HepG2 (cell line): ENCODE data around the gene KDM3B. TPM values are rescaled to one million over a fixed set of nuclear protein-coding genes. Genes with fewer than 3 reads are reported as not detected.

Experiments used
- AKAP8 ChIP-seq: sonication (generic); formaldehyde crosslinking; IDR thresholded peaks from 2 replicates; pipeline ENCODE4 v1.5.1; 2020; ENCODE audit warnings: mild to moderate bottlenecking, missing genetic modification reagents
- ELK4 ChIP-seq: sonication (generic); formaldehyde crosslinking; IDR thresholded peaks from 2 replicates; pipeline ENCODE4 v1.9.0; 2021; ENCODE audit warnings: missing genetic modification reagents, borderline replicate concordance
- ERF ChIP-seq: IDR thresholded peaks from 2 replicates; pipeline ENCODE4 v1.6.1; 2018; ENCODE audit warnings: missing biosample characterization, missing genetic modification reagents
- KLF9 ChIP-seq: IDR thresholded peaks from 2 replicates; pipeline ENCODE4 v1.6.1; 2016; ENCODE audit warnings: low read depth
- LCORL ChIP-seq, 2 experiments: fragments of 450-650 bp in 1 of 2; sonication (generic) in 1 of 2; formaldehyde crosslinking in 1 of 2; IDR thresholded peaks; 2 replicates each; pipeline versions ENCODE4 v1.5.0 to v1.6.1; 2017 to 2020; ENCODE audit warnings: antibody characterized with exemption in 1 of 2, missing genetic modification reagents in 1 of 2
- MTA1 ChIP-seq: sonication (generic); formaldehyde crosslinking; IDR thresholded peaks from 2 replicates; pipeline ENCODE4 v1.4.0; 2020; ENCODE audit warnings: missing genetic modification reagents, mild to moderate bottlenecking, borderline replicate concordance
- MTA3 ChIP-seq: sonication (generic); formaldehyde crosslinking; IDR thresholded peaks from 2 replicates; pipeline ENCODE4 v1.4.0; 2020; ENCODE audit warnings: missing genetic modification reagents
- NFAT5 ChIP-seq: sonication (generic); formaldehyde crosslinking; IDR thresholded peaks from 2 replicates; pipeline ENCODE4 v1.4.0; 2020; ENCODE audit warnings: missing genetic modification reagents
- NFATC3 ChIP-seq: sonication (generic); formaldehyde crosslinking; IDR thresholded peaks from 2 replicates; pipeline ENCODE4 v1.5.1; 2020; ENCODE audit warnings: mild to moderate bottlenecking, missing genetic modification reagents
- RBM22 ChIP-seq: fragments of 200-400 bp; formaldehyde crosslinking; optimal IDR thresholded peaks from 2 replicates; pipeline ENCODE3; 2017; ENCODE audit warnings: mild to moderate bottlenecking, low read length, moderate library complexity
- REPIN1 ChIP-seq: sonication (generic); formaldehyde crosslinking; IDR thresholded peaks from 2 replicates; pipeline ENCODE4 v1.8.0; 2022; ENCODE audit warnings: missing genetic modification reagents, low read depth, mild to moderate bottlenecking, borderline replicate concordance
- STAT6 ChIP-seq: sonication (generic); formaldehyde crosslinking; IDR thresholded peaks from 2 replicates; pipeline ENCODE4 v1.4.0; 2020; ENCODE audit warnings: missing genetic modification reagents, mild to moderate bottlenecking, borderline replicate concordance
- THAP11 ChIP-seq: IDR thresholded peaks from 2 replicates; pipeline ENCODE4 v1.6.1; 2016; ENCODE audit warnings: missing biosample characterization, missing genetic modification reagents
- ZBTB38 ChIP-seq: sonication (generic); formaldehyde crosslinking; IDR thresholded peaks from 2 replicates; pipeline ENCODE4 v1.5.1; 2020; ENCODE audit warnings: mild to moderate bottlenecking, missing genetic modification reagents
- ZBTB8A ChIP-seq: sonication (generic); formaldehyde crosslinking; IDR thresholded peaks from 2 replicates; pipeline ENCODE4 v1.4.0; 2020; ENCODE audit warnings: mild to moderate bottlenecking, low read depth, missing genetic modification reagents, borderline replicate concordance
- ZNF660 ChIP-seq: sonication (generic); formaldehyde crosslinking; IDR thresholded peaks from 2 replicates; pipeline ENCODE4 v1.5.1; 2020; ENCODE audit warnings: mild to moderate bottlenecking, low read depth, missing genetic modification reagents, borderline replicate concordance
- ZNF740 ChIP-seq: sonication (generic); formaldehyde crosslinking; IDR thresholded peaks from 2 replicates; pipeline ENCODE4 v1.4.0; 2020; ENCODE audit warnings: missing genetic modification reagents
- ZNF782 ChIP-seq: sonication (generic); formaldehyde crosslinking; IDR thresholded peaks from 2 replicates; pipeline ENCODE4 v1.4.0; 2020; ENCODE audit warnings: missing genetic modification reagents, mild to moderate bottlenecking, borderline replicate concordance
- polyA plus RNA-seq, 8 experiments: library from polyadenylated mRNA; depleted of rRNA in 3 of 8; stranded (reverse) in 7 of 8; unstranded in 1 of 8; fragments of >200 nt; fragmentation: Illumina TruSeq in 4 of 8; extraction: Trizol in 4 of 8; gene quantifications; 2 replicates each; pipeline versions ENCODE4 v1.2.1 to v1.2.3, GENCODE V29; 2011 to 2016; ENCODE audit warnings: low read depth in 4 of 8, missing spikeins in 1 of 8, mixed read lengths in 1 of 8; ENCODE audit not compliant: insufficient read depth in 1 of 8
- total RNA-seq, 5 experiments: library from RNA; depleted of rRNA; stranded (reverse); fragments of >200 nt; fragmentation: Illumina TruSeq; extraction: Trizol; gene quantifications; 2 replicates each; pipeline ENCODE4 v1.2.3, GENCODE V29; 2016; ENCODE audit warnings: low read depth in 1 of 5
- TF ChIP-seq, protein P1 (sequence below): sonication (generic); formaldehyde crosslinking; IDR thresholded peaks from 2 replicates; pipeline ENCODE4 v1.8.0; 2022; ENCODE audit warnings: missing genetic modification reagents, low read depth, mild to moderate bottlenecking, borderline replicate concordance

Gene KDM3B
- total and polyA plus RNA-seq, 2 of the 13 experiments (the other 11 are each of a cell fraction or from before 2014, with no cell fraction given) = 19.7 to 34.3 TPM

- no peak for TF ChIP-seq NFAT5
- no peak for TF ChIP-seq ZBTB8A
- no peak for TF ChIP-seq ELK4 (CRISPR knock-in tag)
- TF ChIP-seq MTA3 (CRISPR knock-in tag) = no peak
- no peak for TF ChIP-seq RBM22
- no peak; the same call in 1 of the 2 replicates for TF ChIP-seq AKAP8 (CRISPR knock-in tag)
- TF ChIP-seq, protein P1, sequence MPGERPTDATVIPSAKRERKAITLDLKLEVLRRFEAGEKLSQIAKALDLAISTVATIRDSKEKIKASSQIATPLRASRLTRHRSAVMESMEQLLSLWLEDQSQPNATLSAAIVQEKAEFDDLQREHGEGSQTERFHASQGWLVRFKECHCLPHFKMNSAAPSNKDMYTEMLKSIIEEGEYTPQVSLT (CRISPR knock-in tag) = no peak
- TF ChIP-seq KLF9 (CRISPR knock-in tag) = no peak
- TF ChIP-seq REPIN1 (CRISPR knock-in tag) = peak; percentile 49; the same call in 1 of the 2 replicates
- TF ChIP-seq ZBTB38 (CRISPR knock-in tag) = 0 out of 2 replicates have a peak, but pooled peaks have one; percentile 50
- 0 out of 2 replicates have a peak, but pooled peaks have one; percentile 20 for TF ChIP-seq ZNF782 (CRISPR knock-in tag)
- TF ChIP-seq MTA1 (CRISPR knock-in tag) = no peak
- no peak for TF ChIP-seq ZNF740 (CRISPR knock-in tag)
- no peak for TF ChIP-seq STAT6 (CRISPR knock-in tag)
- TF ChIP-seq ERF (CRISPR knock-in tag) = 0 out of 2 replicates have a peak, but pooled peaks have one; percentile 49
- no peak for TF ChIP-seq LCORL (IDR thresholded peaks at IDR 0.05)
- TF ChIP-seq LCORL (CRISPR knock-in tag; IDR thresholded peaks at IDR 0.05) = 0 out of 2 replicates have a peak, but pooled peaks have one; percentile 41
- peak; percentile 12; the same call in 1 of the 2 replicates for TF ChIP-seq THAP11
- 0 out of 2 replicates have a peak, but pooled peaks have one; percentile 47 for TF ChIP-seq NFATC3 (CRISPR knock-in tag)
- TF ChIP-seq ZNF660 (CRISPR knock-in tag) = no peak
These were observed 97.2 kb downstream of the KDM3B start (continued) for GRCh38 chr5:138449501-138450239.
